D721Med (cell line): ENCODE data around the gene GDI1.
"Not testable (repeated sequence)": the region's sequence is repeated elsewhere in the genome, so short reads cannot be mapped to it uniquely, and the experiment has no call there.

Experiments
- DNase-seq: peaks from one replicate; pipeline ENCODE4 v3.0.0; 2011; ENCODE audit warnings: low spot score; ENCODE audit not compliant: insufficient read length
- FAIRE-seq: peaks from 2 replicates; lab custom pipeline; 2011; peaks lifted over from hg19 to GRCh38; lab: Jason Lieb, UNC
- CTCF ChIP-seq: IDR thresholded peaks from 2 replicates; pipeline ENCODE4 v1.5.1; 2012; ENCODE audit warnings: mild to moderate bottlenecking, control low read depth; ENCODE audit not compliant: insufficient read depth; ENCODE audit errors: missing control alignments

Gene GDI1

GRCh38 chrX:154399527-154400368, 37.2 kb upstream of the GDI1 start:
- FAIRE-seq (no peak), DNase-seq (no peak)
- no peak for TF ChIP-seq CTCF

- not testable (repeated sequence) for DNase-seq, FAIRE-seq
These were observed 36.6 kb upstream of the GDI1 start for GRCh38 chrX:154400369-154400817.

GRCh38 chrX:154401045-154401799, 35.7 kb upstream of the GDI1 start:
- DNase-seq (no peak), FAIRE-seq (no peak)
- no peak for TF ChIP-seq CTCF

- DNase-seq = no peak
- no peak for TF ChIP-seq CTCF
- FAIRE-seq = no peak
These were observed 34.9 kb upstream of the GDI1 start for GRCh38 chrX:154401918-154402621.

- TF ChIP-seq CTCF = no peak
- DNase-seq (no peak), FAIRE-seq (no peak)
These were observed 34.3 kb upstream of the GDI1 start for GRCh38 chrX:154402622-154403127.

GRCh38 chrX:154403192-154403591, 33.8 kb upstream of the GDI1 start:
- DNase-seq (no peak), FAIRE-seq (no peak)
- TF ChIP-seq CTCF = no peak

- DNase-seq (no peak), FAIRE-seq (no peak)
- no peak for TF ChIP-seq CTCF
These were observed 33.1 kb upstream of the GDI1 start for GRCh38 chrX:154403858-154404257.
